HL-60 (cell line): ENCODE measurements around the gene KLC1.

Source experiments
- GABPA ChIP-seq: IDR thresholded peaks from 2 replicates; pipeline ENCODE4 v1.6.1; 2012; ENCODE audit warnings: low read depth
- SPI1 ChIP-seq: IDR thresholded peaks from 2 replicates; pipeline ENCODE4 v1.6.1; 2012; ENCODE audit warnings: low read depth, mild to moderate bottlenecking, borderline replicate concordance
- TF ChIP-seq, protein P1 (sequence below): IDR thresholded peaks from one replicate; pipeline ENCODE4 v1.5.1; 2011; ENCODE audit warnings: low read length, control low read depth, inconsistent platforms; ENCODE audit not compliant: insufficient read depth
- TF ChIP-seq, protein P2 (sequence below): IDR thresholded peaks from 2 replicates; pipeline ENCODE4 v1.6.1; 2012; ENCODE audit warnings: low read depth; ENCODE audit not compliant: insufficient replicate concordance

DNA sequence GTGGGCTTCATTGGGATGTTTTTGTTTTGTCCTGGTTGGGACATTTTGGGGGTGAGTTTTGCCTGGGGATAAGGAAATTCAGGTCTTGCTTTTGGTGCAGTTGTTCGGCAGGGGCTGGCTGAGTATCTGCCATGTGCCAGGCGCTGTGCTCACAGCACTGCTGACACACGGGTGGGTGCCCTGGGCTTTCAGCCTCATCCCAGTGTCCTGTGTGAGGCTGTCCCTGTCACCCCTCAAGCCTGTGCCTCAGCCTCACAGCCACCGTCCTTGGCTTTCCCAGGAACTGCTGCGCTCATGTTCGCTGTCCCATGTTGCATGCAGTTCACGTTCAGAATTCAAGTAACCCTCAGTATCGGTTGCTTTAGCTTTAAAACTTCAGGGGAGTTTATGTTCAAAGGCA, 61.3 kb downstream of the KLC1 start:
- TF ChIP-seq, protein P1, sequence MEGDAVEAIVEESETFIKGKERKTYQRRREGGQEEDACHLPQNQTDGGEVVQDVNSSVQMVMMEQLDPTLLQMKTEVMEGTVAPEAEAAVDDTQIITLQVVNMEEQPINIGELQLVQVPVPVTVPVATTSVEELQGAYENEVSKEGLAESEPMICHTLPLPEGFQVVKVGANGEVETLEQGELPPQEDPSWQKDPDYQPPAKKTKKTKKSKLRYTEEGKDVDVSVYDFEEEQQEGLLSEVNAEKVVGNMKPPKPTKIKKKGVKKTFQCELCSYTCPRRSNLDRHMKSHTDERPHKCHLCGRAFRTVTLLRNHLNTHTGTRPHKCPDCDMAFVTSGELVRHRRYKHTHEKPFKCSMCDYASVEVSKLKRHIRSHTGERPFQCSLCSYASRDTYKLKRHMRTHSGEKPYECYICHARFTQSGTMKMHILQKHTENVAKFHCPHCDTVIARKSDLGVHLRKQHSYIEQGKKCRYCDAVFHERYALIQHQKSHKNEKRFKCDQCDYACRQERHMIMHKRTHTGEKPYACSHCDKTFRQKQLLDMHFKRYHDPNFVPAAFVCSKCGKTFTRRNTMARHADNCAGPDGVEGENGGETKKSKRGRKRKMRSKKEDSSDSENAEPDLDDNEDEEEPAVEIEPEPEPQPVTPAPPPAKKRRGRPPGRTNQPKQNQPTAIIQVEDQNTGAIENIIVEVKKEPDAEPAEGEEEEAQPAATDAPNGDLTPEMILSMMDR = no peak
- TF ChIP-seq, protein P2, sequence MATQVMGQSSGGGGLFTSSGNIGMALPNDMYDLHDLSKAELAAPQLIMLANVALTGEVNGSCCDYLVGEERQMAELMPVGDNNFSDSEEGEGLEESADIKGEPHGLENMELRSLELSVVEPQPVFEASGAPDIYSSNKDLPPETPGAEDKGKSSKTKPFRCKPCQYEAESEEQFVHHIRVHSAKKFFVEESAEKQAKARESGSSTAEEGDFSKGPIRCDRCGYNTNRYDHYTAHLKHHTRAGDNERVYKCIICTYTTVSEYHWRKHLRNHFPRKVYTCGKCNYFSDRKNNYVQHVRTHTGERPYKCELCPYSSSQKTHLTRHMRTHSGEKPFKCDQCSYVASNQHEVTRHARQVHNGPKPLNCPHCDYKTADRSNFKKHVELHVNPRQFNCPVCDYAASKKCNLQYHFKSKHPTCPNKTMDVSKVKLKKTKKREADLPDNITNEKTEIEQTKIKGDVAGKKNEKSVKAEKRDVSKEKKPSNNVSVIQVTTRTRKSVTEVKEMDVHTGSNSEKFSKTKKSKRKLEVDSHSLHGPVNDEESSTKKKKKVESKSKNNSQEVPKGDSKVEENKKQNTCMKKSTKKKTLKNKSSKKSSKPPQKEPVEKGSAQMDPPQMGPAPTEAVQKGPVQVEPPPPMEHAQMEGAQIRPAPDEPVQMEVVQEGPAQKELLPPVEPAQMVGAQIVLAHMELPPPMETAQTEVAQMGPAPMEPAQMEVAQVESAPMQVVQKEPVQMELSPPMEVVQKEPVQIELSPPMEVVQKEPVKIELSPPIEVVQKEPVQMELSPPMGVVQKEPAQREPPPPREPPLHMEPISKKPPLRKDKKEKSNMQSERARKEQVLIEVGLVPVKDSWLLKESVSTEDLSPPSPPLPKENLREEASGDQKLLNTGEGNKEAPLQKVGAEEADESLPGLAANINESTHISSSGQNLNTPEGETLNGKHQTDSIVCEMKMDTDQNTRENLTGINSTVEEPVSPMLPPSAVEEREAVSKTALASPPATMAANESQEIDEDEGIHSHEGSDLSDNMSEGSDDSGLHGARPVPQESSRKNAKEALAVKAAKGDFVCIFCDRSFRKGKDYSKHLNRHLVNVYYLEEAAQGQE = no peak
- no peak for TF ChIP-seq GABPA
- TF ChIP-seq SPI1 = no peak
